GM12865 (cell line): Measurements from ENCODE around the gene INSIG2.

ENCODE experiments used
- DNase-seq: peaks from one replicate; pipeline ENCODE4 v3.0.0; 2010; ENCODE audit warnings: low read depth
- H3K4me3 ChIP-seq: 2 replicates; pipeline ENCODE4 v1.5.1; 2011; ENCODE audit warnings: mild to moderate bottlenecking, low read depth, low read length, control low read depth
- CTCF ChIP-seq: IDR thresholded peaks from 2 replicates; pipeline ENCODE4 v1.5.1; 2011; ENCODE audit warnings: low read length, control low read depth, low read depth, inconsistent platforms; ENCODE audit not compliant: insufficient read depth; ENCODE audit errors: missing control alignments

INSIG2 gene

GRCh38 chr2:118110310-118110709 is 22.0 kb downstream of the INSIG2 start:
- no peak for DNase-seq
- no peak overlapping the region for H3K4me3 ChIP-seq
- no peak for TF ChIP-seq CTCF

- no peak overlapping the region for H3K4me3 ChIP-seq
- no peak for TF ChIP-seq CTCF
- no peak for DNase-seq
These were observed 22.7 kb downstream of the INSIG2 start for GRCh38 chr2:118110991-118111390.

- no peak for TF ChIP-seq CTCF
- no peak overlapping the region for H3K4me3 ChIP-seq
- DNase-seq = no peak
These were observed 24.6 kb downstream of the INSIG2 start for GRCh38 chr2:118112771-118113334.

GRCh38 chr2:118114863-118115262 is 26.6 kb downstream of the INSIG2 start:
- H3K4me3 ChIP-seq = no peak overlapping the region
- TF ChIP-seq CTCF = no peak
- DNase-seq = no peak

GRCh38 chr2:118115761-118116160 is 27.5 kb downstream of the INSIG2 start:
- no peak overlapping the region for H3K4me3 ChIP-seq
- no peak for TF ChIP-seq CTCF
- DNase-seq = no peak

GRCh38 chr2:118118479-118118878 is 30.2 kb downstream of the INSIG2 start:
- DNase-seq = no peak
- TF ChIP-seq CTCF = no peak
- H3K4me3 ChIP-seq = no peak overlapping the region

- TF ChIP-seq CTCF = no peak
- DNase-seq = no peak
- no peak overlapping the region for H3K4me3 ChIP-seq
These were observed 31.0 kb downstream of the INSIG2 start for GRCh38 chr2:118119158-118119727.
